A549 (cell line): ENCODE measurements around the gene ERFE. TPM values are rescaled to one million over a fixed set of nuclear protein-coding genes. Genes with fewer than 3 reads are reported as not detected.

Experiments
- ATAC-seq, 2 experiments: fragments of 200-7000 bp in 1 of 2; fragments of >200 bp in 1 of 2; cut with Nextera tagmentation in 1 of 2; cut with Tn5 transposase in 1 of 2; 3 replicates each; pipeline versions ENCODE4 v1.8.0 to v1.9.1; 2018 to 2020; ENCODE audit warnings: mild to moderate bottlenecking in 1 of 2, moderate library complexity in 1 of 2
- CTCF ChIA-PET: fragments of 300-600 bp; sonication (Branson Sonifier 250); formaldehyde crosslinking; extraction: SDS; loops from one replicate; lab custom pipeline; 2021; ENCODE audit warnings: antibody characterized with exemption, inconsistent platforms; lab: Yijun Ruan, JAX
- POLR2A ChIA-PET: fragments of 350-600 bp; formaldehyde crosslinking; extraction: SDS; loops from one replicate; lab custom pipeline; 2021; ENCODE audit warnings: antibody characterized with exemption, inconsistent platforms; lab: Yijun Ruan, JAX
- DNase-seq, 2 experiments: peaks; one replicate each; pipeline versions ENCODE4 v3.0.0 to v3.0.0-alpha.2; 2011 to 2016; ENCODE audit warnings: low read depth in 1 of 2, low spot score in 1 of 2
- FAIRE-seq: peaks from 2 replicates; lab custom pipeline; 2011; peaks lifted over from hg19 to GRCh38; lab: Jason Lieb, UNC
- H3K27ac ChIP-seq, 2 experiments: fragments of >200 bp; sonication (Bioruptor Twin); formaldehyde crosslinking; 3 replicates each; pipeline ENCODE4 v1.5.1; 2016 to 2017
- H3K4me1 ChIP-seq: fragments of >200 bp; sonication (Bioruptor Twin); formaldehyde crosslinking; 3 replicates; pipeline ENCODE4 v1.6.1; 2016
- H3K4me2 ChIP-seq: fragments of >200 bp; sonication (Bioruptor Twin); formaldehyde crosslinking; 3 replicates; pipeline ENCODE4 v1.6.1; 2016
- H3K4me3 ChIP-seq: fragments of >200 bp; sonication (Bioruptor Twin); formaldehyde crosslinking; 3 replicates; pipeline ENCODE4 v1.5.1; 2016
- H3K9me3 ChIP-seq: fragments of >200 bp; sonication (Bioruptor Twin); formaldehyde crosslinking; 3 replicates; pipeline ENCODE4 v1.6.1; 2016
- BHLHE40 ChIP-seq: IDR thresholded peaks from 2 replicates; pipeline ENCODE4 v1.6.1; 2012; ENCODE audit warnings: low read depth, low read length, inconsistent platforms
- CBX8 ChIP-seq: fragments of 200-600 bp; sonication (generic); IDR thresholded peaks from 2 replicates; pipeline ENCODE4 v1.6.1; 2016
- CHD2 ChIP-seq: fragments of 150-350 bp; IDR thresholded peaks from 2 replicates; pipeline ENCODE4 v1.6.1; 2014; ENCODE audit warnings: low read length; ENCODE audit not compliant: partially characterized antibody
- EHF ChIP-seq: fragments of 250-450 bp; sonication (Bioruptor Pico); IDR thresholded peaks from 2 replicates; pipeline ENCODE4 v1.5.0; 2020; ENCODE audit warnings: mild to moderate bottlenecking
- ELK1 ChIP-seq: fragments of 150-350 bp; IDR thresholded peaks from 2 replicates; pipeline ENCODE4 v1.6.1; 2014; ENCODE audit warnings: low read depth, mild to moderate bottlenecking, low read length
- EP300 ChIP-seq, 2 experiments: fragments of >200 bp; sonication (Bioruptor Twin); formaldehyde crosslinking; IDR thresholded peaks; 2 replicates in 1 of 2; 3 replicates in 1 of 2; pipeline ENCODE4 v1.6.1; 2016 to 2017
- ESRRA ChIP-seq: fragments of 150-350 bp; IDR thresholded peaks from 2 replicates; pipeline ENCODE4 v1.6.1; 2014; ENCODE audit warnings: mild to moderate bottlenecking, low read length, borderline replicate concordance
- FOSB ChIP-seq: fragments of 250-450 bp; sonication (Bioruptor Pico); IDR thresholded peaks from 2 replicates; pipeline ENCODE4 v1.5.0; 2020; ENCODE audit warnings: mild to moderate bottlenecking, moderate library complexity
- FOSL2 ChIP-seq, 2 experiments: fragments of 450-650 bp in 1 of 2; fragments of >200 bp in 1 of 2; sonication (Bioruptor Twin) in 1 of 2; formaldehyde crosslinking; IDR thresholded peaks; 2 replicates each; pipeline versions ENCODE4 v1.5.0 to v1.6.1; 2016 to 2020; ENCODE audit warnings: mild to moderate bottlenecking in 1 of 2, moderate library complexity in 1 of 2
- HEYL ChIP-seq: fragments of 250-450 bp; sonication (Bioruptor Pico); IDR thresholded peaks from 2 replicates; pipeline ENCODE4 v1.8.0; 2021; ENCODE audit warnings: mild to moderate bottlenecking, moderate library complexity
- JUN ChIP-seq, 2 experiments: fragments of >200 bp; sonication (Bioruptor Twin); formaldehyde crosslinking; IDR thresholded peaks; 2 replicates in 1 of 2; 3 replicates in 1 of 2; pipeline ENCODE4 v1.6.1; 2016 to 2017
- JUNB ChIP-seq: fragments of >200 bp; sonication (Bioruptor Twin); formaldehyde crosslinking; IDR thresholded peaks from 2 replicates; pipeline ENCODE4 v1.6.1; 2016
- KDM1A ChIP-seq: fragments of 200-600 bp; sonication (generic); IDR thresholded peaks from 2 replicates; pipeline ENCODE4 v1.6.1; 2016; ENCODE audit warnings: low read depth, mild to moderate bottlenecking
- KDM5A ChIP-seq: fragments of 200-600 bp; sonication (generic); IDR thresholded peaks from 2 replicates; pipeline ENCODE4 v1.6.1; 2016; ENCODE audit warnings: antibody characterized with exemption, mild to moderate bottlenecking
- NR3C1 ChIP-seq: fragments of >200 bp; sonication (Bioruptor Twin); formaldehyde crosslinking; IDR thresholded peaks from 3 replicates; pipeline ENCODE4 v1.6.1; 2017
- RARB ChIP-seq: fragments of 250-450 bp; sonication (Bioruptor Pico); IDR thresholded peaks from 2 replicates; pipeline ENCODE4 v1.8.0; 2021; ENCODE audit warnings: mild to moderate bottlenecking, moderate library complexity
- TP53 ChIP-seq: fragments of 250-450 bp; sonication (Bioruptor Pico); IDR thresholded peaks from 2 replicates; pipeline ENCODE4 v1.5.0; 2021; ENCODE audit warnings: mild to moderate bottlenecking, moderate library complexity
- ZC3H11A ChIP-seq: fragments of 450-650 bp; IDR thresholded peaks from 2 replicates; pipeline ENCODE4 v1.6.1; 2014; ENCODE audit warnings: antibody characterized with exemption, mild to moderate bottlenecking
- ZFP36 ChIP-seq: fragments of 450-650 bp; IDR thresholded peaks from 2 replicates; pipeline ENCODE4 v1.6.1; 2014; ENCODE audit warnings: borderline replicate concordance; ENCODE audit not compliant: partially characterized antibody
- WGBS: methylation state at CpG from one replicate; pipeline ENCODE4 v1.1.6; 2017; ENCODE audit errors: missing lambda C conversion rate; 5-methylcytosine and 5-hydroxymethylcytosine counted together
- polyA plus RNA-seq, 4 experiments: library from polyadenylated mRNA; depleted of rRNA in 3 of 4; stranded (reverse); fragments of >200 nt; fragmentation: RNase III in 1 of 4; extraction: RNeasy Plus Mini Kit Qiagen cat#74134 plus additional on column Dnase treatment in 1 of 4; gene quantifications; 2 replicates in 3 of 4; 3 replicates in 1 of 4; pipeline ENCODE4 v1.2.3, GENCODE V29; 2011 to 2017

Gene ERFE
- polyA plus RNA-seq, 2 of the 4 experiments (the other 2 are of a cell fraction), result 2.6 TPM

DNA sequence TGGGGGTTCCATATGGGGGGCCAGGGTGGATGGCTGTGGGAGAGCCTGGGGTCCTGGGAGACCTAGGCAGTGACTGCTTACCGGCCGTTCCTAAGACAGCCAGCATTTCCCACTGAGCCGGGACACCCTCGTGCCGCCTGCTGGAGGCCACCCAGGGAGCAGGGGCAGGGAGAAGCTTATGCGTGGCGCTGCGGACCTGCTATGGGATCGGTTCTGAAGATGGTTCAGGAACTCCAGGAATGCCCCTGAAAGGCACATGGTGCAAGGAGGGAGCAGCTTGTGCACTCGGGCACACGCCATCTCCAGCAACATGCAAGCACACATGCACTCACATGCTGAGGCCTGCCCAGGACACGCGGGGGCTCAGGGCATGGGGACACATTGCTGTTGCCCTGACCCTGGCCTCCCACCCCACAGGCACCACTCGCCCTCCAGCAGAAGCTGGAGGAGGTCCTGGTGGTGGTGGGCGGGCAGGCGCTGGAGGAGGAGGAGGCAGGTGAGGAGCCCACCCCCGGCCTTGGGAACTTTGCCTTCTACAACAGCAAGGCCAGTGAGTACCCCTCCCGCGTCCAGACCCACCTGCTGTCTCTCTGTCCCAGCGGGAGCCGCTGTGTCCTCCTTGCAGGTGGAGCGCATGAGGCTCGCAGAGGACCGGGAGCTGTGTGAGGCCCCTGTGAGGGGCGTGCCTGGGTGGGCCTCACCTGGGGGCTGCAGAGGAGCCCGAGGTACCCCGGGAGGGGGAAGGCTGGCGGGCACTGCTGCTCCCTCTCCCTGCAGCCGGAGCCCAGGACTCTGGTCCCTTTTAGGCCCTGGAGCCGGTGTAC is 16.2 kb upstream of the ERFE start:
- no peaks in the 10 kb centered on the region for H3K9me3 ChIP-seq
- peak; percentile 8 to 15; a peak in 3 of 6 replicates for ATAC-seq
- peaks cover 43% of the 10 kb centered on the region for H3K4me1 ChIP-seq
- POLR2A ChIA-PET, result no interaction called here
- TF ChIP-seq FOSB (CRISPR knock-in tag), result no peak
- TF ChIP-seq ELK1, result no peak
- no peak for TF ChIP-seq EHF (CRISPR knock-in tag)
- no peak for TF ChIP-seq NR3C1
- TF ChIP-seq BHLHE40, result no peak
- no peak for TF ChIP-seq TP53 (CRISPR knock-in tag)
- no peak for TF ChIP-seq KDM1A
- no peak for TF ChIP-seq KDM5A
- no peak for TF ChIP-seq ZC3H11A
- no peak for TF ChIP-seq HEYL (CRISPR knock-in tag)
- TF ChIP-seq ZFP36, result no peak
- no peak for TF ChIP-seq RARB (CRISPR knock-in tag)
- no peak for TF ChIP-seq CHD2
- CTCF ChIA-PET, result interaction anchor here (0.6 to 1.9 kb wide), 7 partner anchors 9 to 284 kb away, joined by 3 to 6 read pairs (median 4); partner anchors contain the start of gene ERFE
- no peak for DNase-seq
- 90% methylated on average over 24 of the region's 30 CpGs for WGBS
- H3K4me3 ChIP-seq, result no peak overlapping the region
- H3K4me2 ChIP-seq, result peak overlapping the region; percentile 63
- peak overlapping the region; percentile 56 to 81; a peak in 5 of 6 replicates for H3K27ac ChIP-seq
- no peak for FAIRE-seq

- CTCF ChIA-PET, result interaction anchor here (1.1 to 2.4 kb wide), 5 partner anchors 8 to 219 kb away, joined by 3 to 6 read pairs (median 5); partner anchors contain the start of gene ERFE
- TF ChIP-seq FOSL2 (IDR thresholded peaks at IDR 0.05) (peak; percentile 30; the same call in 1 of the 2 replicates), FOSL2 (CRISPR knock-in tag; IDR thresholded peaks at IDR 0.05) (peak; percentile 79), JUNB (peak; percentile 61), EP300 (IDR thresholded peaks at IDR 0.05) (no peak), ZC3H11A (no peak), KDM1A (peak; percentile 71; the same call in 1 of the 2 replicates)
- POLR2A ChIA-PET, result no interaction called here
- no peak for FAIRE-seq
- Histone ChIP-seq H3K4me1 (peaks cover 40% of the 10 kb centered on the region), H3K27ac (peak overlapping the region; percentile 56 to 81; a peak in 5 of 6 replicates), H3K4me2 (peak overlapping the region; percentile 63), H3K4me3 (no peak overlapping the region), H3K9me3 (no peaks in the 10 kb centered on the region)
- DNase-seq, result peak; percentile 28 to 44
- ATAC-seq, result peak; percentile 11 to 36; a peak in 4 of 6 replicates
- 33% methylated on average over 8 of the region's 20 CpGs for WGBS
Measured at GRCh38 chr2:238143239-238143951, 15.4 kb upstream of the ERFE start.

- Histone ChIP-seq H3K4me2 (no peak overlapping the region; the same call in 2 of the 3 replicates), H3K27ac (peak overlapping the region; percentile 38 to 39; a peak in 2 of 6 replicates), H3K9me3 (no peaks in the 10 kb centered on the region), H3K4me3 (no peak overlapping the region), H3K4me1 (peaks cover 32% of the 10 kb centered on the region)
- ChIA-PET POLR2A (no interaction called here), CTCF (interaction anchor here (2.4 kb wide), 1 partner anchor 9 kb away, joined by 5 read pairs; no protein-coding TSS in a partner anchor)
- no peak for FAIRE-seq
- no peak for ATAC-seq
- TF ChIP-seq CBX8, result no peak
- no peak for TF ChIP-seq JUN (IDR thresholded peaks at IDR 0.05)
- TF ChIP-seq ZFP36, result peak; percentile 85
- TF ChIP-seq ESRRA, result no peak
- DNase-seq, result no peak
- WGBS, result 84% methylated on average over 5 of the region's 5 CpGs
Measured at GRCh38 chr2:238144262-238144661, 14.5 kb upstream of the ERFE start.
